Inflammatory macrophage (primary cell): Measurements from ENCODE around the gene TRIM15.
"Not testable (repeated sequence)": the region's sequence is repeated elsewhere in the genome, so short reads cannot be mapped to it uniquely, and the experiment has no call there.

Experiments
- DNase-seq, 2 donors: peaks; one replicate each; pipeline ENCODE4 v3.0.0-alpha.2; 2020 to 2022

Gene TRIM15

DNA sequence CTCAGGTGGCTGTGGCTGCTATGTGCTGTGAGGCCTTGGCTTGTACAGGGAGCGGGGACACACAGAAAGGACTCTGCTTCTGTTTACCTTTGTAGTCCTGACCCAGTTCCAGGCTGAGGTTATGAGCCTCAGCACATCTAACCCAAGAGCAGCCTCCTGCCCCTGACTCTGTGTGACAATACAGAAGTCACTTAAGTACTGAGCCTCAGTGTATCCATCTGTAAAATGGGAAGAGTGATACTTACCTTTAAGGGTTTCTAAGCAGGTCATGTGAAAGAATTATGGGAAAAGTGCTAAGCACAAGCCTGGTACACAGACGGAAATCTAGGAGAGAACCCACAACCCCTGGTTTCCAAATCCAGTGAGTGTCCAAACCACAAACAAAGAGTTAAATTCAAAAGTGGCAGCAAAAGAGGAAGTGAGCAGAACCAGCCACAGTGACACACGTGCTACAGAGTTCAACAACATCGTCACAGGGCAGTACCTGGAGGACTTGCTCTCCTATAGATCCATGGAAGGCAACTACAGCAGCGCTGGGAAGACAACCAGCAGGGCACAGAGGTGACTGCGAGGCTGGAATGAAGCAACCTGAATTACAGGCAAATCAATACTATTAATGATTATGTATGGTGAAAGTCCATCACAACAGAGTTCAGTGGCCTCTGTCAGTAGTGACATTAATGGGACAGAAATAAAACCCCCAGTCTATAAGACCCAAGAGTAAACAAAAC is 37.4 kb downstream of the TRIM15 start:
- DNase-seq, result peak; percentile 41 to 53

- DNase-seq, result no peak
Measured at GRCh38 chr6:30202366-30202765, 39.0 kb downstream of the TRIM15 start.

- no peak for DNase-seq
Measured at GRCh38 chr6:30204116-30204515, 40.8 kb downstream of the TRIM15 start.

DNA sequence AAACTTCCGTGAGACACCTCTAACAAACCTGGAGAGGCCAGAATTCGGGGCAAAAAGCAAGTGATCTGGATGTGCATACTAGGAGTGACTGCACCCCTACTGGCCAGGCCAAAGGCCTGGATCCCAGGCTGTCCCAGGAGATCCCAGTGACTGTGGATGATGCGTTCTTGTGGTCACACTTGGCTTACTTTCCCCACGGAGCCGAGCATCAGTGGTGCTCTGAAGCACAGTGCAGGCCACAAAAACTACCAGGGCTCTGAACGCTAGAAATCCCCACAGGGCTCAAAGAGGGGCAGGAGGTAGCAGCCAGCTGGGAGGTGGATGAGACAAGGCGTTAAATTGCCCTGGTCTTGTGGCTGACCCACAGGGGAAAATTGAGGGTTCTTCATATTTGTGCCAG is 42.8 kb downstream of the TRIM15 start:
- no peak for DNase-seq

GRCh38 chr6:30206799-30207618 is 43.7 kb downstream of the TRIM15 start:
- no peak for DNase-seq

- DNase-seq, result no peak
Measured at GRCh38 chr6:30207619-30208295, 44.4 kb downstream of the TRIM15 start.

GRCh38 chr6:30211306-30211705 is 48.0 kb downstream of the TRIM15 start:
- DNase-seq, result no peak

GRCh38 chr6:30211899-30212298 is 48.6 kb downstream of the TRIM15 start:
- DNase-seq, result no peak

GRCh38 chr6:30212865-30213666 is 49.7 kb downstream of the TRIM15 start, which contains the start of gene TRIM26:
TRIM26 (minus strand) TSS chr6:30213406; CDS start chr6:30199103, 14,303 bp downstream.
- peak; percentile 98 to 99 for DNase-seq

DNA sequence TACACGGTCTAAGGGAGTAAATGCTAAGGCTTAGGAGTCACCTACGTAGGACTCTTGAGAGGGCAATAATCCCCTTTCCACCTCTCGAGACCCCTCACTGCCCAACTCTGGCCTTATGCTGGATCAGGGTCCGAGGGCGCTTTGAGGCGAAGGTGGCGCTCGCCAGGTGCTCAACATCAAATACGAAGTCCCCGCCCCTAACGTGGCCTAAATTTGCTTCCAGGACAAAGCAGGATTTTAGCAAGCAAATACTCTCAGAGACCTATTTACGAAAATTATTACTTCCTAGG is 50.3 kb downstream of the TRIM15 start:
- DNase-seq, result no peak

GRCh38 chr6:30213957-30214656 is 50.8 kb downstream of the TRIM15 start:
- DNase-seq, result peak; percentile 81 to 88

GRCh38 chr6:30214657-30214982 is 51.3 kb downstream of the TRIM15 start:
- no peak for DNase-seq

GRCh38 chr6:30216096-30216495 is 52.8 kb downstream of the TRIM15 start:
- DNase-seq, result no peak

- DNase-seq, result peak; percentile 68 to 70
Measured at GRCh38 chr6:30219244-30219643, 55.9 kb downstream of the TRIM15 start.

DNA sequence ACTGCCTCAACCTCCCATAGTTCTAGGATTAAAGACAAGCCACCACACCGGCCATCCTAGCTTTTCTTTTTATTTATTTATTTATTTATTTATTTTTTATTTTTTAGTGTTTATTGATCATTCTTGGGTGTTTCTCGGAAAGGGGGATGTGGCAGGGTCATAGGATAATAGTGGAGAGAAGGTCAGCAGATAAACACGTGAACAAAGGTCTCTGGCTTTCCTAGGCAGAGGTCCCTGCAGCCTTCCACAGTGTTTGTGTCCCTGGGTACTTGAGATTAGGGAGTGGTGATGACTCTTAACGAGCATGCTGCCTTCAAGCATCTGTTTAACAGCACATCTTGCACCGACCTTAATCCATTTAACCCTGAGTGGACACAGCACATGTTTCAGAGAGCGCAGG is 58.0 kb downstream of the TRIM15 start:
- DNase-seq, result not testable (repeated sequence)

DNA sequence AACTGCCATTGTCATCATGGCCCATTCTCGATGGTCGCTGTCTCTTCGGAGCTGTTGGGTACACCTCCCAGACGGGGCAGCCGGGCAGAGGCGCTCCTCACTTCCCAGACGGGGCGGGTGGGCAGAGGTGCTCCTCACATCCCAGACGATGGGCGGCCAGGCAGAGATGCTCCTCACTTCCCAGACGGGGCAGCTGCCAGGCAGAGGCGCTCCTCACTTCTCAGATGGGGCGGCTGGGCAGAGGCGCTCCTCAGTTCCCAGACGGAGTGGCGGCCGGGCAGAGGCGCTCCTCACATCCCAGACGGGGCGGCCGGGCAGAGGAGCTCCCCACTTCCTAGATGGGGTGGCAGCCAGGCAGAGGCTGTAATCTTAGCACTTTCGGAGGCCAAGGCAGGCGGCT is 58.6 kb downstream of the TRIM15 start:
- DNase-seq, result not testable (repeated sequence)
